Brain microvascular endothelial cell (primary cell): ENCODE results near the gene RANBP9.

Source experiments
- DNase-seq: peaks from one replicate; pipeline ENCODE4 v3.0.0-alpha.2; 2020
- H3K27ac ChIP-seq: fragments of 250-450 bp; sonication (Bioruptor Pico); 2 replicates; pipeline ENCODE4 v1.5.1; 2020; ENCODE audit warnings: mild to moderate bottlenecking, moderate library complexity
- H3K27me3 ChIP-seq: fragments of 250-450 bp; sonication (Bioruptor Pico); replicated peaks from 2 replicates; pipeline ENCODE4 v1.5.1; 2020; ENCODE audit warnings: mild to moderate bottlenecking
- H3K36me3 ChIP-seq: fragments of 250-450 bp; sonication (Bioruptor Pico); replicated peaks from 2 replicates; pipeline ENCODE4 v1.5.1; 2020; ENCODE audit warnings: mild to moderate bottlenecking
- H3K4me3 ChIP-seq: 2 replicates; pipeline ENCODE4 v1.5.1; 2011; ENCODE audit warnings: low read depth, mild to moderate bottlenecking, control low read depth, low read length, moderate library complexity
- CTCF ChIP-seq: IDR thresholded peaks from 2 replicates; pipeline ENCODE4 v1.5.1; 2011; ENCODE audit warnings: low read depth, mild to moderate bottlenecking, moderate library complexity, low read length, control low read depth, inconsistent platforms; ENCODE audit errors: missing control alignments
- in situ Hi-C: cut with HindIII; loops from 2 replicates; pipeline ENCODE4 v1.10.0; 2017; ENCODE audit warnings: low sequenced_read_pairs, low pct_ligation_motif_present

RANBP9 gene

GRCh38 chr6:13641315-13641714 is 70.3 kb downstream of the RANBP9 start:
- Histone ChIP-seq H3K4me3 (no peak overlapping the region), H3K36me3 (peaks cover 5% of the 10 kb centered on the region), H3K27ac (no peak overlapping the region), H3K27me3 (no peaks in the 10 kb centered on the region)
- no peak for TF ChIP-seq CTCF
- in situ Hi-C loops = no loop called here
- DNase-seq = no peak

DNA sequence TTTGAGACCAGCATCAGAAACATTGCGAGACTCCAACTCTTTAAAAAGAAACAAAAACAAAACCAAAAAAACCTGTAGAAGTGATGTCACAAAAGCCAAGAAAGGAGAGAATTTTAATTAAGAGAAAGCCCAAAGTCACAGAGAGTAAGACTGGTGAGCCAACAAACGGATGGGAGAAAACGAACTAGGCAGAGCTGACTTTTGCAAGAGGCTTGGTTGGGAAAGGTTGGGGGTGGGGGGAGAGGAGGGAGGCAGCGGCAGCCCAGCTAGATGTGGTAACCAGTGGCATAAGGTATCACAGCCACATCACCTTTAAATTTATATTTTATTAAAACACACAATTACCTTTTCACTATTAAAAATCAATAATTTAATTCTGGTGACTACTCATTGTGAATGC is 73.0 kb downstream of the RANBP9 start:
- no peak for TF ChIP-seq CTCF
- in situ Hi-C loops = no loop called here
- H3K4me3 ChIP-seq = no peak overlapping the region
- no peak for DNase-seq
- H3K36me3 ChIP-seq = peaks cover 5% of the 10 kb centered on the region
- H3K27me3 ChIP-seq = no peaks in the 10 kb centered on the region
- no peak overlapping the region for H3K27ac ChIP-seq

GRCh38 chr6:13638014-13638413 is 73.6 kb downstream of the RANBP9 start:
- Histone ChIP-seq H3K27ac (no peak overlapping the region), H3K27me3 (no peaks in the 10 kb centered on the region), H3K4me3 (no peak overlapping the region), H3K36me3 (peaks cover 5% of the 10 kb centered on the region)
- in situ Hi-C loops = no loop called here
- no peak for TF ChIP-seq CTCF
- no peak for DNase-seq

DNA sequence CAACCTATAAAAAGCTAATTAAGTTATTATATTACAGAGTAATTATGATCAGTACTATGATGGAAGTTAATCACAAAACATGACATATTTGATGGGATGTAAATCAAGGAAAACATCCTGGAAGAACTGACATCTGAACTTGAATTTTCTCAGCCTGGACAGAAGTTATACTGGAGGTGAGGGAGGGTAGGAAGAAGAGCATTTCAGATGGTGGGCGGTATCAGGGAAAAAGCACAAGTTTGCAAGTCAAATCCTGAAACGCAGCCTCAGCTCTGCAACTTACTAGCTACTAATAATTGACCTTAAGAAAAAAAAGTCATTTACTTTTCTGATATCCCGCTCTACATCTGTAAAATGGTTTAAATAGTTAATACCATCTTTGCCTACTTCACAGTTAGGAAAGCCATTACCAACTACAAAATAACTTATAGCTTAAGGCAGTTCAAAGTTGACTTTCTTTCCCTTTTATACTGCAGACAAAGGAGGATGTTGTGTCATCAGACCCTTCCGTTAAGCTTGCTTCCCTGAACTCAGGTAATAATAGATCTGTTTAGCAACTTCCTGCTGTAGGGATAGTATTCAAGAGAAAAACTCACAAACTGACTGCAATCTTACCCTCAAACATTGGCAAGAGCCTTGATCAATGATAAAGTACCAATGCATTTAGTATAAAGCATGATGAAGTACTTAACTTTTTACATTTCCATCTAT is 75.5 kb downstream of the RANBP9 start:
- H3K27ac ChIP-seq = no peak overlapping the region
- H3K4me3 ChIP-seq = no peak overlapping the region
- in situ Hi-C loops = no loop called here
- TF ChIP-seq CTCF = no peak
- H3K36me3 ChIP-seq = peaks cover 9% of the 10 kb centered on the region
- no peaks in the 10 kb centered on the region for H3K27me3 ChIP-seq
- no peak for DNase-seq

GRCh38 chr6:13633343-13633742 is 78.3 kb downstream of the RANBP9 start:
- no peak for TF ChIP-seq CTCF
- in situ Hi-C loops = no loop called here
- Histone ChIP-seq H3K27ac (no peak overlapping the region), H3K27me3 (no peaks in the 10 kb centered on the region), H3K4me3 (no peak overlapping the region), H3K36me3 (peaks cover 5% of the 10 kb centered on the region)
- no peak for DNase-seq

DNA sequence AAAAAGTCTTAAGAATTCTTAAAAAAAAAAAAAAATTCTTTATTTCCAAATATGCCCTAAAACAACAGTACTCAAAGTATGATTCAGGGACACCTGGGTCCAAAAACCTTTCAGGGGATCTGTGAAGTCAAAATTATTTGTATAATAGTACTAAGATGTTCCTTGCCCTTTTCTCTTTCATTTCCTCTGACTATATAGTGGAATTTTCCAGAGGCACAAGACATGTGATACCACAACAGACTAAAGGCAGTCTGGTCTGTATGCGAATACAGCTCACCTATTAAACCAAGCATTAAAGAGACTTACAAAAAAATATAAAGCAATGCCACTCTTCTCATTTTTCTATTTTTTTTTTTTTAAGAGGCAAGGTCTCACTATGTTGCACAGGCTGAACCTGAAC is 81.1 kb downstream of the RANBP9 start:
- H3K27me3 ChIP-seq = no peaks in the 10 kb centered on the region
- in situ Hi-C loops = no loop called here
- no peak overlapping the region for H3K27ac ChIP-seq
- TF ChIP-seq CTCF = no peak
- DNase-seq = no peak
- H3K4me3 ChIP-seq = no peak overlapping the region
- peaks cover 5% of the 10 kb centered on the region for H3K36me3 ChIP-seq
